HEK293 (cell line): ENCODE measurements around the gene CYTH4.

ENCODE experiments used
- CTCF ChIA-PET: fragments of 350-600 bp; formaldehyde crosslinking; extraction: SDS; loops from one replicate; lab custom pipeline; 2021; ENCODE audit warnings: antibody characterized with exemption; lab: Yijun Ruan, JAX
- POLR2A ChIA-PET: fragments of 300-600 bp; formaldehyde crosslinking; extraction: SDS; loops from one replicate; lab custom pipeline; 2020; ENCODE audit warnings: antibody characterized with exemption, inconsistent platforms; lab: Yijun Ruan, JAX
- H3K27ac ChIP-seq: fragments of 200-500 bp; sonication (Bioruptor generic); 2 replicates; pipeline ENCODE4 v1.5.1; 2014; ENCODE audit warnings: low read depth, low read length, control low read depth, inconsistent platforms; ENCODE audit errors: extremely low read depth
- H3K36me3 ChIP-seq, 2 experiments: fragments of 200-500 bp in 1 of 2; sonication (Bioruptor generic) in 1 of 2; 1 replicate in 1 of 2; 2 replicates in 1 of 2; pipeline ENCODE4 v1.5.1; 2014 to 2017; ENCODE audit warnings: inconsistent platforms in 2 of 2, low read length in 2 of 2; ENCODE audit not compliant: control insufficient read depth in 2 of 2, insufficient read depth in 1 of 2
- H3K4me1 ChIP-seq: fragments of 200-500 bp; sonication (Bioruptor generic); 2 replicates; pipeline ENCODE4 v1.5.1; 2014; ENCODE audit warnings: mild to moderate bottlenecking, low read length, inconsistent platforms; ENCODE audit not compliant: control insufficient read depth, insufficient read depth
- H3K4me3 ChIP-seq: 2 replicates; pipeline ENCODE4 v1.5.1; 2011; ENCODE audit warnings: low read depth, mild to moderate bottlenecking, control low read depth, low read length, moderate library complexity
- H3K9me3 ChIP-seq: fragments of 200-500 bp; sonication (Bioruptor generic); 2 replicates; pipeline ENCODE4 v1.5.1; 2014; ENCODE audit warnings: low read depth, low read length, inconsistent platforms; ENCODE audit not compliant: control insufficient read depth, insufficient read depth
- CTCF ChIP-seq: fragments of 450-650 bp; formaldehyde crosslinking; IDR thresholded peaks from 2 replicates; pipeline ENCODE4 v1.5.1; 2016; ENCODE audit warnings: missing biosample characterization, missing genetic modification characterization
- EGR2 ChIP-seq: fragments of 450-650 bp; formaldehyde crosslinking; IDR thresholded peaks from 2 replicates; pipeline ENCODE4 v1.5.1; 2016; ENCODE audit warnings: low read depth, missing biosample characterization, missing genetic modification characterization
- KLF9 ChIP-seq: fragments of 450-650 bp; formaldehyde crosslinking; IDR thresholded peaks from 2 replicates; pipeline ENCODE4 v1.5.1; 2016; ENCODE audit warnings: missing biosample characterization, missing genetic modification characterization, low read depth
- PRDM4 ChIP-seq: fragments of 450-650 bp; formaldehyde crosslinking; IDR thresholded peaks from 2 replicates; pipeline ENCODE4 v1.5.1; 2017; ENCODE audit warnings: missing biosample characterization, missing genetic modification characterization
- REPIN1 ChIP-seq: fragments of 450-650 bp; formaldehyde crosslinking; IDR thresholded peaks from 2 replicates; pipeline ENCODE4 v1.5.1; 2017; ENCODE audit warnings: missing biosample characterization, missing genetic modification characterization, low read depth
- TRIM28 ChIP-seq: IDR thresholded peaks from 2 replicates; pipeline ENCODE4 v1.6.1; 2011; ENCODE audit warnings: low read length, control low read depth, borderline replicate concordance
- WT1 ChIP-seq: fragments of 450-650 bp; formaldehyde crosslinking; IDR thresholded peaks from 2 replicates; pipeline ENCODE4 v1.5.1; 2016; ENCODE audit warnings: missing biosample characterization, missing genetic modification characterization
- ZFHX2 ChIP-seq: fragments of 450-650 bp; formaldehyde crosslinking; conservative IDR thresholded peaks from 2 replicates; pipeline ENCODE4 v1.5.1; 2016; ENCODE audit warnings: missing biosample characterization, missing genetic modification characterization
- ZNF121 ChIP-seq: fragments of 450-650 bp; formaldehyde crosslinking; IDR thresholded peaks from 2 replicates; pipeline ENCODE4 v1.5.1; 2016; ENCODE audit warnings: missing biosample characterization, missing genetic modification characterization
- ZNF18 ChIP-seq: fragments of 450-650 bp; formaldehyde crosslinking; IDR thresholded peaks from 2 replicates; pipeline ENCODE4 v1.5.1; 2016; ENCODE audit warnings: missing biosample characterization, missing genetic modification characterization
- ZNF184 ChIP-seq: fragments of 450-650 bp; IDR thresholded peaks from 2 replicates; pipeline ENCODE4 v1.5.1; 2018; ENCODE audit warnings: missing biosample characterization, mild to moderate bottlenecking, missing genetic modification characterization
- ZNF211 ChIP-seq: fragments of 450-650 bp; formaldehyde crosslinking; IDR thresholded peaks from 2 replicates; pipeline ENCODE4 v1.5.1; 2016; ENCODE audit warnings: low read depth, missing biosample characterization, missing genetic modification characterization
- ZNF221 ChIP-seq: fragments of 450-650 bp; formaldehyde crosslinking; IDR thresholded peaks from 2 replicates; pipeline ENCODE4 v1.5.1; 2017; ENCODE audit warnings: missing biosample characterization, missing genetic modification characterization, borderline replicate concordance
- ZNF274 ChIP-seq, 2 experiments: fragments of 200-500 bp in 1 of 2; fragments of 450-650 bp in 1 of 2; sonication (Bioruptor generic) in 1 of 2; formaldehyde crosslinking in 1 of 2; IDR thresholded peaks; 2 replicates each; pipeline versions ENCODE4 v1.5.1 to v1.6.1; 2014 to 2016; ENCODE audit warnings: borderline replicate concordance in 1 of 2, inconsistent platforms in 1 of 2, low read length in 1 of 2, missing biosample characterization in 1 of 2, missing genetic modification characterization in 1 of 2
- ZNF311 ChIP-seq: fragments of 450-650 bp; formaldehyde crosslinking; IDR thresholded peaks from 2 replicates; pipeline ENCODE4 v1.5.1; 2017; ENCODE audit warnings: missing biosample characterization, missing genetic modification characterization, borderline replicate concordance
- ZNF610 ChIP-seq: fragments of 450-650 bp; formaldehyde crosslinking; IDR thresholded peaks from 2 replicates; pipeline ENCODE4 v1.5.1; 2016; ENCODE audit warnings: missing biosample characterization, missing genetic modification characterization, borderline replicate concordance
- ZNF626 ChIP-seq: fragments of 450-650 bp; sonication (Bioruptor Pico); formaldehyde crosslinking; IDR thresholded peaks from 2 replicates; pipeline ENCODE4 v1.5.1; 2018; ENCODE audit warnings: missing biosample characterization, missing genetic modification characterization, inconsistent platforms
- ZNF768 ChIP-seq: fragments of 450-650 bp; formaldehyde crosslinking; IDR thresholded peaks from 2 replicates; pipeline ENCODE4 v1.5.1; 2018; ENCODE audit warnings: missing biosample characterization, mild to moderate bottlenecking, missing genetic modification characterization
- ZNF830 ChIP-seq: fragments of 450-650 bp; IDR thresholded peaks from 2 replicates; pipeline ENCODE4 v1.5.0; 2018; ENCODE audit warnings: missing biosample characterization, missing genetic modification characterization, low read depth, mild to moderate bottlenecking, moderate library complexity
- ZNF843 ChIP-seq: fragments of 450-650 bp; formaldehyde crosslinking; IDR thresholded peaks from 2 replicates; pipeline ENCODE4 v1.5.1; 2016; ENCODE audit warnings: missing biosample characterization, missing genetic modification characterization
- TF ChIP-seq, protein P1 (sequence below): fragments of 450-650 bp; formaldehyde crosslinking; IDR thresholded peaks from 2 replicates; pipeline ENCODE4 v1.5.1; 2017; ENCODE audit warnings: missing biosample characterization, mild to moderate bottlenecking, missing genetic modification characterization, moderate library complexity

Gene CYTH4

DNA sequence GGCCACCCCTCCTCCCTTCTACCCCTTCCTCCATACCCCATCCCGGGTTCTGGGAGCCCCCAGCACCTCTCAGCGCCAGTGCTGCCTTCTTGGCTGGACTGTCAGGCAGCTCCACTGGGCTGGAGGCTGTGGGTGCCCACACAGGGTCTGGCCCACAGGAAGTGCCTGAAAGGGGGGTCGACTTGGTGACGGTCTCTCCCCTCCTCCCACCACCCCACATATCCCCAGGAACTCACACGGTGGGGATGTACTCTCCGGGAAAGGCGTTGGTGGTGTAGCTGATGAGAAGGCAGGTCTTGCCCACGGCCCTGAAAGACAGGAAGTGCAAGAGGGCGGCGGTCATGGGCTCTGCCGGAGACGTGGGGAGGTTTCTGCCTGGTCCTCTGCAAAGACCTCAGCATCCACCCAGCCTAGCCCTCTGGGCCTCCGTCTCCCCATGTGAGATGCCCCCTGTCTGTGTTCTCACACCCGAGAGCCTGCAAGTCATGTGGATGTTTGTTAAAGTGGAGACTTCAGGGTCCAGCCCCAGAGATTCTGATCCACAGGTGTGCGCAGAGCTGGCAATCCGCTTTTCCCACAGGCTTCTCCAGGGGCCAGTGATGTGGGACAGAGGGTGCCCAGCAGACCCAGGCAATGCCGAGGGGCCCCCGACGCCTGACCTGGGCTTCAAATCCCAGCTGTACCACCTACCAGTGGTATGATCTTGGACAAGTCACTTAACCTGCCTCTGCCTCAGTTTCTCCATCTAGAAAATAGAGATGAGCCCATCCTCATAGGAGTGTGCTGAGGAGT lies 40.8 kb upstream of the CYTH4 start (continued):
- TF ChIP-seq ZNF221 = no peak
- no peak for TF ChIP-seq TRIM28
- TF ChIP-seq, all 188 proteins: peak for 3

- ChIA-PET CTCF (interaction anchor here (0.7 to 7.8 kb wide), 5 partner anchors 10 to 93 kb away, joined by 3 to 68 read pairs (median 3); partner anchors contain the start of gene IL2RB), POLR2A (interaction anchor here (0.6 kb wide), 1 partner anchor 270 kb away, joined by 6 read pairs; no protein-coding TSS in a partner anchor)
- Histone ChIP-seq H3K4me3 (no peak overlapping the region), H3K36me3 (no peaks in the 10 kb centered on the region), H3K4me1 (no peaks in the 10 kb centered on the region), H3K27ac (no peak overlapping the region), H3K9me3 (no peaks in the 10 kb centered on the region)
- TF ChIP-seq ZNF311 (tag by site-specific recombination) (no peak), ZFHX2 (tag by site-specific recombination) (0 out of 2 replicates have a peak, but pooled peaks have one; percentile 8), ZNF843 (no peak), EGR2 (tag by site-specific recombination) (peak; percentile 39; the same call in 1 of the 2 replicates)
Observed at GRCh38 chr22:37242395-37242918, 39.9 kb upstream of the CYTH4 start.

DNA sequence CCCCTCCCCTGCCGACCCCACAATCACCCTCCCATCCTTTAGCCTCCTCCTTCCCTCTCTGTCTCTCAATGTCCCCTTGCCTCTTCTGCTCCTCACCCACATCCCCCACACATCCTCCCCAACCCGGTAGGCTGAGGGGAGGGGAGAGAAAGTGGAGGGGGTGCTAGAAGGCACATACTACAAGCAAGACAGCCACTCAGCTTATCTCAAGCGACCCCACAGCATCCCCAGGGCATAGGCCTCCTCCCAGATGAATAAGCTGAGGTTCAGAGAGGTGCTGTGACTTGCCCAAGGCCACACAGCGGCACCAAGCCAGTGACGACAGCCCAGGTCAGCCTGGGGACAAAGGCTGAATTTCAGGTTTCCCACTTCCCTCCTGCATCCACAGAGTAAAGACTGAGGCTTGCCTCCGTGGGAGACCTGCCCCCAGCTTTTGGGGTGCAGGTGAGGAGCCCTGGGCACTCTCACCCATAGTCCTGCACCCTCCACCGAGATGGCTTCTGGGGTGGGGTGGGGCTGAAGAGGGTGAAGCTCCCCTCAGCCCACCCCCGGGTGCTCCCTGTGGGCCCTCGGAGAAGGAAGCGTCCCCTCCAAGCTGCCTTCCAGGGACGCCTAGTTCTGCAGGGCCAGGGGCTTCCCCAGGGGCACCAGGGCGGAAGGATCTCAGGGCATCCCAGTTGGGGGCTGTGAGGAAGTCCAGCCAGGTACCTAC lies 38.8 kb upstream of the CYTH4 start:
- ChIA-PET POLR2A (no interaction called here), CTCF (interaction anchor here (0.5 to 7.8 kb wide), 5 partner anchors 9 to 460 kb away, joined by 3 to 68 read pairs (median 7); no protein-coding TSS in a partner anchor)
- Histone ChIP-seq H3K4me3 (no peak overlapping the region), H3K9me3 (no peaks in the 10 kb centered on the region), H3K36me3 (no peaks in the 10 kb centered on the region), H3K27ac (no peak overlapping the region), H3K4me1 (no peaks in the 10 kb centered on the region)
- TF ChIP-seq REPIN1 (tag by site-specific recombination) (no peak), KLF9 (tag by site-specific recombination) (no peak), ZNF211 (tag by site-specific recombination) (no peak), ZNF274 (IDR thresholded peaks at IDR 0.05; ENCODE audit: low read length) (no peak), ZNF274 (tag by site-specific recombination; IDR thresholded peaks at IDR 0.05; ENCODE audit: borderline replicate concordance) (no peak), ZNF610 (tag by site-specific recombination) (no peak), ZNF768 (peak; percentile 66; the same call in 1 of the 2 replicates), ZNF184 (tag by site-specific recombination) (no peak), ZNF18 (no peak), ZNF626 (tag by site-specific recombination) (no peak), WT1 (no peak), PRDM4 (tag by site-specific recombination) (no peak), ZNF121 (tag by site-specific recombination) (no peak), ZNF830 (no peak), CTCF (tag by site-specific recombination) (no peak)
- TF ChIP-seq, protein P1, sequence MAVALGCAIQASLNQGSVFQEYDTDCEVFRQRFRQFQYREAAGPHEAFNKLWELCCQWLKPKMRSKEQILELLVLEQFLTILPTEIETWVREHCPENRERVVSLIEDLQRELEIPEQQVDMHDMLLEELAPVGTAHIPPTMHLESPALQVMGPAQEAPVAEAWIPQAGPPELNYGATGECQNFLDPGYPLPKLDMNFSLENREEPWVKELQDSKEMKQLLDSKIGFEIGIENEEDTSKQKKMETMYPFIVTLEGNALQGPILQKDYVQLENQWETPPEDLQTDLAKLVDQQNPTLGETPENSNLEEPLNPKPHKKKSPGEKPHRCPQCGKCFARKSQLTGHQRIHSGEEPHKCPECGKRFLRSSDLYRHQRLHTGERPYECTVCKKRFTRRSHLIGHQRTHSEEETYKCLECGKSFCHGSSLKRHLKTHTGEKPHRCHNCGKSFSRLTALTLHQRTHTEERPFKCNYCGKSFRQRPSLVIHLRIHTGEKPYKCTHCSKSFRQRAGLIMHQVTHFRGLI (tag by site-specific recombination) = no peak
